CD14-positive monocyte (primary cell): ENCODE measurements around the gene CCM2. TPM values are rescaled to one million over a fixed set of nuclear protein-coding genes. Genes with fewer than 3 reads are reported as not detected.
A peak's percentile ranks its signal among the peaks of the same experiment; 100 is the strongest.

Experiments
- DNase-seq, 3 donors: peaks; one replicate each; pipeline ENCODE4 v3.0.0-alpha.2; 2011 to 2022
- H2AFZ ChIP-seq: 2 replicates; pipeline ENCODE4 v1.6.0; 2012; ENCODE audit warnings: mild to moderate bottlenecking, low read depth, low read length, inconsistent platforms; ENCODE audit not compliant: insufficient read depth, poor library complexity, severe bottlenecking
- H3K27ac ChIP-seq, 2 donors: 1 replicate in 1 of 2; 2 replicates in 1 of 2; pipeline ENCODE4 v1.5.1; 2012 to 2013; ENCODE audit warnings: low read length in 2 of 2, control low read depth in 1 of 2, inconsistent platforms in 1 of 2, low read depth in 1 of 2, mild to moderate bottlenecking in 1 of 2
- H3K27me3 ChIP-seq, 2 donors: one replicate each; pipeline versions ENCODE4 v1.6.0 to v1.6.1; 2011 to 2013; ENCODE audit warnings: low read length in 2 of 2; ENCODE audit not compliant: control insufficient read depth in 2 of 2, insufficient read depth in 2 of 2
- H3K36me3 ChIP-seq, 2 donors: replicated peaks in 1 of 2; 1 replicate in 1 of 2; 2 replicates in 1 of 2; pipeline versions ENCODE4 v1.5.1 to v1.6.1; 2012 to 2013; ENCODE audit warnings: low read length in 2 of 2, control low read depth in 1 of 2, inconsistent platforms in 1 of 2, mild to moderate bottlenecking in 1 of 2; ENCODE audit not compliant: insufficient read depth in 2 of 2, control insufficient read depth in 1 of 2
- H3K4me1 ChIP-seq, 2 donors: 1 replicate in 1 of 2; 2 replicates in 1 of 2; pipeline versions ENCODE4 v1.5.1 to v1.6.1; 2012 to 2013; ENCODE audit warnings: low read length in 2 of 2, control low read depth in 1 of 2, inconsistent platforms in 1 of 2, mild to moderate bottlenecking in 1 of 2, moderate library complexity in 1 of 2; ENCODE audit not compliant: insufficient read depth in 2 of 2, control insufficient read depth in 1 of 2
- H3K4me2 ChIP-seq: replicated peaks from 2 replicates; pipeline ENCODE3; 2012; ENCODE audit warnings: low read length, moderate library complexity, mild to moderate bottlenecking; ENCODE audit not compliant: poor library complexity, severe bottlenecking; ENCODE audit errors: extremely low read depth
- H3K4me3 ChIP-seq, 3 experiments: fragments of 200-600 bp in 1 of 3; sonication (generic) in 1 of 3; replicated peaks in 1 of 3; 1 replicate in 2 of 3; 2 replicates in 1 of 3; pipeline ENCODE4 v1.5.1; 2011 to 2013; ENCODE audit warnings: low read length in 3 of 3, mild to moderate bottlenecking in 3 of 3, control low read depth in 2 of 3, low read depth in 2 of 3, inconsistent platforms in 1 of 3, moderate library complexity in 1 of 3
- H3K79me2 ChIP-seq: 2 replicates; pipeline ENCODE4 v1.6.0; 2012; ENCODE audit warnings: mild to moderate bottlenecking, control low read depth, inconsistent platforms, low read length, moderate library complexity; ENCODE audit not compliant: insufficient read depth
- H3K9ac ChIP-seq: 2 replicates; pipeline ENCODE4 v1.6.0; 2017; ENCODE audit warnings: low read length, mild to moderate bottlenecking; ENCODE audit not compliant: insufficient read depth, poor library complexity, severe bottlenecking
- H3K9me3 ChIP-seq, 2 donors: replicated peaks in 1 of 2; 1 replicate in 1 of 2; 2 replicates in 1 of 2; pipeline versions ENCODE4 v1.5.1 to v1.6.1; 2012 to 2013; ENCODE audit warnings: low read length in 2 of 2, control low read depth in 1 of 2; ENCODE audit not compliant: control insufficient read depth in 1 of 2, insufficient read depth in 1 of 2
- H4K20me1 ChIP-seq: 2 replicates; pipeline ENCODE4 v1.6.0; 2012; ENCODE audit warnings: mild to moderate bottlenecking, low read length, control low read depth, moderate library complexity; ENCODE audit not compliant: insufficient read depth
- H3K27ac Mint-ChIP-seq, 7 donors: one replicate each; pipeline ENCODE4 v1.8.0; 2020; ENCODE audit warnings: mild to moderate bottlenecking in 7 of 7, mixed read lengths in 7 of 7, moderate library complexity in 6 of 7, inconsistent platforms in 2 of 7
- H3K27me3 Mint-ChIP-seq, 3 donors: one replicate each; pipeline ENCODE4 v1.8.0; 2021 to 2022; ENCODE audit warnings: low read depth in 3 of 3, mild to moderate bottlenecking in 3 of 3, mixed read lengths in 3 of 3, moderate library complexity in 3 of 3, inconsistent platforms in 1 of 3
- H3K36me3 Mint-ChIP-seq, 2 donors: one replicate each; pipeline ENCODE4 v1.8.0; 2020; ENCODE audit warnings: mixed read lengths in 2 of 2, inconsistent platforms in 1 of 2, mild to moderate bottlenecking in 1 of 2
- H3K4me1 Mint-ChIP-seq: one replicate; pipeline ENCODE4 v1.8.0; 2020; ENCODE audit warnings: mild to moderate bottlenecking, mixed read lengths
- H3K4me3 Mint-ChIP-seq, 2 donors: one replicate each; pipeline ENCODE4 v1.8.0; 2020; ENCODE audit warnings: mild to moderate bottlenecking in 2 of 2, mixed read lengths in 2 of 2, moderate library complexity in 1 of 2
- H3K9me3 Mint-ChIP-seq, 7 donors: one replicate each; pipeline ENCODE4 v1.8.0; 2020 to 2022; ENCODE audit warnings: mixed read lengths in 7 of 7, mild to moderate bottlenecking in 6 of 7, moderate library complexity in 6 of 7, inconsistent platforms in 2 of 7
- CTCF ChIP-seq: fragments of 200-600 bp; IDR thresholded peaks from one replicate; pipeline ENCODE4 v1.8.0; 2022; ENCODE audit warnings: antibody characterized with exemption, mild to moderate bottlenecking
- WGBS: methylation state at CpG from one replicate; pipeline ENCODE4 v1.1.5; 2013; ENCODE audit warnings: missing lambda C conversion rate; ENCODE audit not compliant: insufficient coverage; 5-methylcytosine and 5-hydroxymethylcytosine counted together
- intact Hi-C, 2 donors: fragments of 100-400 bp; cut with micrococcal nuclease; formaldehyde crosslinking; loops; one replicate each; pipeline versions ENCODE4 v1.15.0 to v1.15.1; 2023
- polyA plus RNA-seq, 3 donors: library from polyadenylated mRNA; depleted of rRNA in 1 of 3; unstranded in 2 of 3; stranded (reverse) in 1 of 3; fragments of 300-500 nt in 2 of 3; fragments of >200 nt in 1 of 3; fragmentation: Illumina TruSeq in 2 of 3; gene quantifications; 1 replicate in 2 of 3; 2 replicates in 1 of 3; pipeline ENCODE4 v1.2.3, GENCODE V29; 2012 to 2021

CCM2 gene
- polyA plus RNA-seq, 3 donors = 38.5 to 102 (median 51.4) TPM

DNA sequence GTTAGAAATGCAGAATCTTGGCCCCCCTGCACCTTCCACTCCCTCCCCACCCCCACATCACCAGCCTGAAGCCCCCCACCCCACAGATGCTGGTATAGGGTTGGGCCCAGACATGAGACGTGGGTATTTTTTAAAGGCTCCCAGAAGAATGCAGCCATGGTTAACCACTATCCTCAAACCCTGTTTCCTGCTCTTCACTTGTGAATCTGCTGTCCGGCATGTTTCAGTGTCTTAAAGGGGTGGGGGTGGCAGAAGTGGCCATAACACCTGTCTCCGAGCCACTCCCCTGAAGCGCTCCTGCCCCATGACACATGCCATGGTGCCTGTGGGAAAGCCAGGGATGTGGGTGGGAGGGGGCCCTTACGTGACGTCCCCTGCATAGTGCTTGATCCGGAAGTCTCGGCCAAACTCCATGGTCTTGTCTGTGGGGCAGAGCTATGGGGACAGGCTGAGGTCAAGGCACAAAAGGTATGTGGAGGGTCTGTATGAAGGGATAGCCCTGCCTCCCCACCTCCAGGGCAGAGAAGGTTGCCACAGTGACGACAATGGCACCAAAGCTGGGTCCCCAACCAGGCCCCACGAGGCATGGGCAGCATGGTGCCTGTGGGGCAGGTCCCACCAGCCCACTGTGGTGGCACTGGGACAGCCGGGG is 30.8 kb upstream of the CCM2 start:
- H3K27ac ChIP-seq = peak overlapping the region in 1 of 2 donors; percentile 7
- no peak overlapping the region for H3K4me2 ChIP-seq
- Mint-ChIP-seq H3K4me3 (no peak overlapping the region), H3K27ac (peak overlapping the region in 1 of 7 donors; percentile 66), H3K9me3 (no peaks in the 10 kb centered on the region), H3K4me1 (peaks cover 1% of the 10 kb centered on the region), H3K27me3 (peaks cover 0 to 2% (median 0%) of the 10 kb centered on the region in 3 donors), H3K36me3 (peaks cover 86 to 99% of the 10 kb centered on the region in 2 donors)
- no peak overlapping the region for H2AFZ ChIP-seq
- H3K4me1 ChIP-seq = no peaks in the 10 kb centered on the region
- H3K79me2 ChIP-seq = peaks cover 36% of the 10 kb centered on the region
- H3K4me3 ChIP-seq = no peak overlapping the region
- H4K20me1 ChIP-seq = peaks cover 100% of the 10 kb centered on the region
- DNase-seq = no peak
- H3K9ac ChIP-seq = no peak overlapping the region
- TF ChIP-seq CTCF = no peak
- no peaks in the 10 kb centered on the region for H3K27me3 ChIP-seq
- peaks cover 99 to 100% of the 10 kb centered on the region in 2 donors for H3K36me3 ChIP-seq
- intact Hi-C loops = no loop called here
- WGBS = 92% methylated on average over 6 of the region's 11 CpGs
- H3K9me3 ChIP-seq = no peaks in the 10 kb centered on the region

- Histone ChIP-seq H3K4me3 (no peak overlapping the region), H3K36me3 (peaks cover 99 to 100% of the 10 kb centered on the region in 2 donors), H3K79me2 (peaks cover 44% of the 10 kb centered on the region), H3K27ac (no peak overlapping the region), H3K9me3 (no peaks in the 10 kb centered on the region), H4K20me1 (peaks cover 99% of the 10 kb centered on the region), H3K4me2 (no peak overlapping the region), H3K9ac (no peak overlapping the region), H2AFZ (no peak overlapping the region), H3K27me3 (no peaks in the 10 kb centered on the region), H3K4me1 (peaks cover 0 to 2% of the 10 kb centered on the region in 2 donors)
- peaks cover 0 to 2% (median 0%) of the 10 kb centered on the region in 3 donors for H3K27me3 Mint-ChIP-seq
- peaks cover 4% of the 10 kb centered on the region for H3K4me1 Mint-ChIP-seq
- TF ChIP-seq CTCF = no peak
- intact Hi-C loops = loop anchor here (5.0 to 10.0 kb wide), 3 partner anchors 55 to 167 kb away; no protein-coding TSS in a partner anchor
- DNase-seq = peak in 1 of 3 donors; percentile 3
- peak overlapping the region in 1 of 7 donors; percentile 40 for H3K27ac Mint-ChIP-seq
- H3K9me3 Mint-ChIP-seq = no peaks in the 10 kb centered on the region
- no peak overlapping the region for H3K4me3 Mint-ChIP-seq
- peaks cover 86 to 99% of the 10 kb centered on the region in 2 donors for H3K36me3 Mint-ChIP-seq
- WGBS = 88% methylated on average over 15 of the region's 21 CpGs
Measured at GRCh38 chr7:44969701-44970522, 30.1 kb upstream of the CCM2 start.
